CD14-positive monocyte (primary cell): ENCODE measurements around the gene TTLL6. TPM values are rescaled to one million over a fixed set of nuclear protein-coding genes. Genes with fewer than 3 reads are reported as not detected.

Experiments
- DNase-seq, 3 donors: peaks; one replicate each; pipeline ENCODE4 v3.0.0-alpha.2; 2011 to 2022
- H2AFZ ChIP-seq: 2 replicates; pipeline ENCODE4 v1.6.0; 2012; ENCODE audit warnings: mild to moderate bottlenecking, low read depth, low read length, inconsistent platforms; ENCODE audit not compliant: insufficient read depth, poor library complexity, severe bottlenecking
- H3K27ac ChIP-seq, 2 donors: 1 replicate in 1 of 2; 2 replicates in 1 of 2; pipeline ENCODE4 v1.5.1; 2012 to 2013; ENCODE audit warnings: low read length in 2 of 2, control low read depth in 1 of 2, inconsistent platforms in 1 of 2, low read depth in 1 of 2, mild to moderate bottlenecking in 1 of 2
- H3K27me3 ChIP-seq, 2 donors: one replicate each; pipeline versions ENCODE4 v1.6.0 to v1.6.1; 2011 to 2013; ENCODE audit warnings: low read length in 2 of 2; ENCODE audit not compliant: control insufficient read depth in 2 of 2, insufficient read depth in 2 of 2
- H3K36me3 ChIP-seq, 2 donors: replicated peaks in 1 of 2; 1 replicate in 1 of 2; 2 replicates in 1 of 2; pipeline versions ENCODE4 v1.5.1 to v1.6.1; 2012 to 2013; ENCODE audit warnings: low read length in 2 of 2, control low read depth in 1 of 2, inconsistent platforms in 1 of 2, mild to moderate bottlenecking in 1 of 2; ENCODE audit not compliant: insufficient read depth in 2 of 2, control insufficient read depth in 1 of 2
- H3K4me1 ChIP-seq, 2 donors: 1 replicate in 1 of 2; 2 replicates in 1 of 2; pipeline versions ENCODE4 v1.5.1 to v1.6.1; 2012 to 2013; ENCODE audit warnings: low read length in 2 of 2, control low read depth in 1 of 2, inconsistent platforms in 1 of 2, mild to moderate bottlenecking in 1 of 2, moderate library complexity in 1 of 2; ENCODE audit not compliant: insufficient read depth in 2 of 2, control insufficient read depth in 1 of 2
- H3K4me2 ChIP-seq: replicated peaks from 2 replicates; pipeline ENCODE3; 2012; ENCODE audit warnings: low read length, moderate library complexity, mild to moderate bottlenecking; ENCODE audit not compliant: poor library complexity, severe bottlenecking; ENCODE audit errors: extremely low read depth
- H3K4me3 ChIP-seq, 3 experiments: fragments of 200-600 bp in 1 of 3; sonication (generic) in 1 of 3; replicated peaks in 1 of 3; 1 replicate in 2 of 3; 2 replicates in 1 of 3; pipeline ENCODE4 v1.5.1; 2011 to 2013; ENCODE audit warnings: low read length in 3 of 3, mild to moderate bottlenecking in 3 of 3, control low read depth in 2 of 3, low read depth in 2 of 3, inconsistent platforms in 1 of 3, moderate library complexity in 1 of 3
- H3K79me2 ChIP-seq: 2 replicates; pipeline ENCODE4 v1.6.0; 2012; ENCODE audit warnings: mild to moderate bottlenecking, control low read depth, inconsistent platforms, low read length, moderate library complexity; ENCODE audit not compliant: insufficient read depth
- H3K9ac ChIP-seq: 2 replicates; pipeline ENCODE4 v1.6.0; 2017; ENCODE audit warnings: low read length, mild to moderate bottlenecking; ENCODE audit not compliant: insufficient read depth, poor library complexity, severe bottlenecking
- H3K9me3 ChIP-seq, 2 donors: replicated peaks in 1 of 2; 1 replicate in 1 of 2; 2 replicates in 1 of 2; pipeline versions ENCODE4 v1.5.1 to v1.6.1; 2012 to 2013; ENCODE audit warnings: low read length in 2 of 2, control low read depth in 1 of 2; ENCODE audit not compliant: control insufficient read depth in 1 of 2, insufficient read depth in 1 of 2
- H4K20me1 ChIP-seq: 2 replicates; pipeline ENCODE4 v1.6.0; 2012; ENCODE audit warnings: mild to moderate bottlenecking, low read length, control low read depth, moderate library complexity; ENCODE audit not compliant: insufficient read depth
- H3K27ac Mint-ChIP-seq, 7 donors: one replicate each; pipeline ENCODE4 v1.8.0; 2020; ENCODE audit warnings: mild to moderate bottlenecking in 7 of 7, mixed read lengths in 7 of 7, moderate library complexity in 6 of 7, inconsistent platforms in 2 of 7
- H3K27me3 Mint-ChIP-seq, 3 donors: one replicate each; pipeline ENCODE4 v1.8.0; 2021 to 2022; ENCODE audit warnings: low read depth in 3 of 3, mild to moderate bottlenecking in 3 of 3, mixed read lengths in 3 of 3, moderate library complexity in 3 of 3, inconsistent platforms in 1 of 3
- H3K36me3 Mint-ChIP-seq, 2 donors: one replicate each; pipeline ENCODE4 v1.8.0; 2020; ENCODE audit warnings: mixed read lengths in 2 of 2, inconsistent platforms in 1 of 2, mild to moderate bottlenecking in 1 of 2
- H3K4me1 Mint-ChIP-seq: one replicate; pipeline ENCODE4 v1.8.0; 2020; ENCODE audit warnings: mild to moderate bottlenecking, mixed read lengths
- H3K4me3 Mint-ChIP-seq, 2 donors: one replicate each; pipeline ENCODE4 v1.8.0; 2020; ENCODE audit warnings: mild to moderate bottlenecking in 2 of 2, mixed read lengths in 2 of 2, moderate library complexity in 1 of 2
- H3K9me3 Mint-ChIP-seq, 7 donors: one replicate each; pipeline ENCODE4 v1.8.0; 2020 to 2022; ENCODE audit warnings: mixed read lengths in 7 of 7, mild to moderate bottlenecking in 6 of 7, moderate library complexity in 6 of 7, inconsistent platforms in 2 of 7
- CTCF ChIP-seq: fragments of 200-600 bp; IDR thresholded peaks from one replicate; pipeline ENCODE4 v1.8.0; 2022; ENCODE audit warnings: antibody characterized with exemption, mild to moderate bottlenecking
- WGBS: methylation state at CpG from one replicate; pipeline ENCODE4 v1.1.5; 2013; ENCODE audit warnings: missing lambda C conversion rate; ENCODE audit not compliant: insufficient coverage; 5-methylcytosine and 5-hydroxymethylcytosine counted together
- intact Hi-C, 2 donors: fragments of 100-400 bp; cut with micrococcal nuclease; formaldehyde crosslinking; loops; one replicate each; pipeline versions ENCODE4 v1.15.0 to v1.15.1; 2023
- polyA plus RNA-seq, 3 donors: library from polyadenylated mRNA; depleted of rRNA in 1 of 3; unstranded in 2 of 3; stranded (reverse) in 1 of 3; fragments of 300-500 nt in 2 of 3; fragments of >200 nt in 1 of 3; fragmentation: Illumina TruSeq in 2 of 3; gene quantifications; 1 replicate in 2 of 3; 2 replicates in 1 of 3; pipeline ENCODE4 v1.2.3, GENCODE V29; 2012 to 2021

The TTLL6 gene
- polyA plus RNA-seq, 3 donors: not detected

DNA sequence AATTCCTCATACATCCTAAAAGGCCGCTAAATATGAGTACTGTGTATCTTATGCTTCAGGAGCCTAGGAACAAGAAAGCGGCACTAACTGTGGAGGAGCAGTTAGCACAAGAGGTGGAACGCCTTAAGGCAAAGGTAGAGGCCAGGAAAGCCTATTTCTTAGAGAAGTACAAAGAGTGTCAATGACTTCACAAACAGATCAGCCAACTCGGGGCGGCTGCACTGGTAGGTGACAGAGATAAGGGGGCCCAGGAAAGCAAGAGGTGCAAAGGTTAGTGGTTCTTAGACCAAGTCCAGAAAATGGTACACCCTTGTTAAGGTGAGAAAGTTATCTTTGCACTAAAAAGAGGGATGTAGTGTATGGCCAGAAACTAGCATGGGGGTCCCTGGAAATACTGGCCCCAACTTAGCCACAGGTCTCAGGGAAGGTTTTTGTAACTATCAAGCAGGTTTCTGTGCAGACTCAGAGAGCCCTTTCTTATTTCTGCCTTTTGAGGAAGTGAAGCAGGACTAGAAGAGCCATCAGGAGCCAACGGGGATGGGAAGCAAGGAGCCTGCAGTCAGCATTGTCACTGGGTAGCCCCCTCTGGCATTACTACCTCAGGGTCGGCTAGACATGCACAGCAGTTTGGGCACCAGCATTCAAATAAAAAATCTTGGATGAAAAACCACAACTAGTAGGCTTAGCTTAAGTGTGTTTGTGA is 37.9 kb upstream of the TTLL6 start:
- Histone ChIP-seq H3K9me3 (no peaks in the 10 kb centered on the region), H3K4me1 (peaks cover 9 to 18% of the 10 kb centered on the region in 2 donors), H3K4me2 (no peak overlapping the region), H3K36me3 (peaks cover 78 to 92% of the 10 kb centered on the region in 2 donors), H3K27me3 (no peaks in the 10 kb centered on the region), H3K4me3 (no peak overlapping the region), H3K27ac (no peak overlapping the region), H4K20me1 (peaks cover 14% of the 10 kb centered on the region), H3K9ac (no peak overlapping the region), H3K79me2 (no peaks in the 10 kb centered on the region), H2AFZ (no peak overlapping the region)
- Mint-ChIP-seq H3K4me3 (no peak overlapping the region), H3K27me3 (no peaks in the 10 kb centered on the region), H3K36me3 (peaks cover 74 to 92% of the 10 kb centered on the region in 2 donors), H3K27ac (no peak overlapping the region), H3K4me1 (peaks cover 10% of the 10 kb centered on the region), H3K9me3 (no peaks in the 10 kb centered on the region)
- intact Hi-C loops: loop anchor here in 1 of 2 donors (5.0 kb wide), 1 partner anchor 38 kb away; the partner anchor contains the start of gene TTLL6
- no peak for DNase-seq
- TF ChIP-seq CTCF: no peak
- 64% methylated on average over 5 of the region's 7 CpGs for WGBS

DNA sequence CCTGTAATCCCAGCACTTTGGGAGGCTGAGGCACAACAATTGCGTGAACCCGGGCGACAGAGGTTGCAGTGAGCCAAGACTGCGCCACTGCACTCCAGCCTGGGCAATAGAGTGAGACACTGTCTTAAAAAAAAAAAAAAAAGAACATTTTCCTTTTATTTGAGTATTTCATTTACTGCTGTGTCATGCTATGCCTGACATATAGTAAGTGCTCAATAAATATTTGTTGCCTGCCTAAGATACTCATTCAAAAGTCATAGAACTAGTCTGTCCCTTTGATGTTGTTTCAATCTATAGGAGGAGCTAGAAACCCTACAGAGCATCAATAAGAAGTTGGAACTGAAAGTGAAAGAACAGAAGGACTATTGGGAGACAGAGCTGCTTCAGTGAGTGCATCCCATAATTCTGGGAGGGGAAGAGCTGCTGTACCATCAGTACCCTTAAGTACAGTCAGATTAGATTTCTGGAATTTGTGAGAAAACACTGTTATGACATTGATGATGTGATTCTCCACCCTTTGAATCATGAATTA is 33.8 kb upstream of the TTLL6 start:
- H3K27ac Mint-ChIP-seq: peak overlapping the region in 3 of 7 donors; percentile 23 to 53 (median 30)
- Histone ChIP-seq H3K4me3 (no peak overlapping the region), H3K36me3 (peaks cover 82 to 98% of the 10 kb centered on the region in 2 donors), H3K27me3 (no peaks in the 10 kb centered on the region), H4K20me1 (peaks cover 38% of the 10 kb centered on the region), H3K4me1 (peaks cover 9 to 18% of the 10 kb centered on the region in 2 donors), H3K27ac (peak overlapping the region in 1 of 2 donors; percentile 48), H3K9ac (no peak overlapping the region), H2AFZ (no peak overlapping the region), H3K9me3 (no peaks in the 10 kb centered on the region), H3K79me2 (no peaks in the 10 kb centered on the region), H3K4me2 (no peak overlapping the region)
- H3K36me3 Mint-ChIP-seq: peaks cover 80 to 95% of the 10 kb centered on the region in 2 donors
- DNase-seq: no peak
- TF ChIP-seq CTCF: no peak
- H3K9me3 Mint-ChIP-seq: no peaks in the 10 kb centered on the region
- peaks cover 10% of the 10 kb centered on the region for H3K4me1 Mint-ChIP-seq
- intact Hi-C loops: loop anchor here in 1 of 2 donors (5.0 kb wide), 1 partner anchor 34 kb away; the partner anchor contains the start of gene TTLL6
- no peak overlapping the region for H3K4me3 Mint-ChIP-seq
- 93% methylated on average over 3 of the region's 4 CpGs for WGBS
- no peaks in the 10 kb centered on the region for H3K27me3 Mint-ChIP-seq
